ENCODE results near the gene DQX1.
"Not testable (repeated sequence)": the region's sequence is repeated elsewhere in the genome, so short reads cannot be mapped to it uniquely, and the experiment has no call there.

DQX1 gene

DNA sequence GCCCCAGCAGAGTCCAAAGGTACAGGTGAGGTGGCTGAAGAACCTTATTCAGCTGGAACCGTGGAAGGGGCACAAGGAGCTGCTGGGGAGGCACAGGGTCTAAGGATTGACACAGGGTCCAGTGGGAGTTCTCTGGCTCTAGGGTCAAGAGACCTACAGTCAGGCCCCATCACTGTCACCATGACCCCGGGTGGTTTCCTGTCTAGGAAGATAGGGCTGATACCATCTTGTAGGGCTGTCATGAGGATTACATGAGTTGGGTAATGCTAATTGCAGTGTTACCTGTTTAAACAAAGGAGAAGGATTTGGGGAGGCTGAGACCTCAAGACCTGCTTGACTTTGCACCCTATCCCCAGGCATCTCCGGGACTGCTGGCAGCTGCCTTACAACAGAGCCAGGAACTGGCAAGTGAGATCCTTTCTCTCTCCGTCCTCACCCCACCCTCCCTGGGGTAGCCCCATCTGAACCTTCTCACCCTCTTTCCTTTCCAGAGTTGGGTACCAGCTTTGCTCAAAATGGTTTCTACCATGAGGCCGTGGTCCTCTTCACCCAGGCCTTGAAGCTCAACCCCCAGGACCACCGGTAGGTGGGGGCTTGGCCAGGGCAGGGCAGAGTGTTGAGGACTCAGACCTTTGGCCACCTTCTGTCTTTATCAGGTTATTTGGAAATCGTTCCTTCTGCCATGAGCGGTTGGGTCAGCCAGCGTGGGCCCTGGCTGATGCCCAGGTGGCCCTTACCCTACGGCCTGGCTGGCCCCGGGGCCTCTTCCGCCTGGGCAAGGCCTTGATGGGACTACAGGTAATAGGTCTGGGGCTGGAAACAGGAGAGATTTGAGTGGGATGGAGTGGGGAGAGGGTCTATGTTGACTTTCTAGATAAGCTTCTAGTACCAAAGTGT is 34.1 kb downstream of the DQX1 start:
- no peak for DNase-seq

- no peak for DNase-seq
Observed at GRCh38 chr2:74489906-74490305, 36.1 kb downstream of the DQX1 start.

DNA sequence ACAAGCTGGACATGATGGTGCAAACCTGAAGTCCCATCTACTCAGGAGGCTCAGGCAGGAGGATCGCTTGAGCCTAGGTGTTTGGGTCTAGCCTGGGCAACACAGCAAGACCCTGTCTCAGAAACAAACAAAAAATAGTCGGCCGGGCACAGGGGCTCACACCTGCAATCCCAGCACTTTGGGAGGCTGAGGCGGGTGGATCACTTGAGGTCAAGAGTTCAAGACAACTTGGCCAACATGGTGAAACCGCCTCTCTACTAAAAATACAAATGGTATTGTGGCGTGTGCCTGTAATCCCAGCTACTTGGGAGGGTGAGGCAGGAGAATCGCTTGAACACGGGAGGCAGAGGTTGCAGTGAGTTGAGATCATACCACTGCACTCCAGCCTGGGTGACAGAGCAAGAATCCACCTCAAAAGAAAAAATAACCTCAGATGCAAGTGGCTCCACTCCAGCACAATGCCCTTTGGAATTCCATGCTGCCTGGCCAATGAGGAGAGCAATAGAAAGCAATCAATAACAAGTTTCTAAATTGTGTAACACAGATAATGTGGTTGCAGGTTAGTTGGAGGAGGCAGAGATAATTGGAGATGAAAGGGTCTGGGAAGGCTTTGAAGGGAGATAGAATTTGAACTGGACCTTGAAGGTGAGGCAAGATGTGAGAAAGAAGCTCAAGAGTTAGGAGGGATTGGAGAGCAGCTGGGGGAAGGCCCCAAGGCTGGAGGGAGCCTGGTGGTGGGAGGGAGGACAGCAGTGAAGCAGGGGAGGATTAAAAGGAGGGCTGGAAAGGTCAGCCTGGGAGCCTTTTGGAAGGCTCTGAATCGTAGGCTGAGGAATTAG is 37.2 kb downstream of the DQX1 start:
- no peak for DNase-seq

- no peak for DNase-seq
Observed at GRCh38 chr2:74486141-74486540, 39.9 kb downstream of the DQX1 start.

DNA sequence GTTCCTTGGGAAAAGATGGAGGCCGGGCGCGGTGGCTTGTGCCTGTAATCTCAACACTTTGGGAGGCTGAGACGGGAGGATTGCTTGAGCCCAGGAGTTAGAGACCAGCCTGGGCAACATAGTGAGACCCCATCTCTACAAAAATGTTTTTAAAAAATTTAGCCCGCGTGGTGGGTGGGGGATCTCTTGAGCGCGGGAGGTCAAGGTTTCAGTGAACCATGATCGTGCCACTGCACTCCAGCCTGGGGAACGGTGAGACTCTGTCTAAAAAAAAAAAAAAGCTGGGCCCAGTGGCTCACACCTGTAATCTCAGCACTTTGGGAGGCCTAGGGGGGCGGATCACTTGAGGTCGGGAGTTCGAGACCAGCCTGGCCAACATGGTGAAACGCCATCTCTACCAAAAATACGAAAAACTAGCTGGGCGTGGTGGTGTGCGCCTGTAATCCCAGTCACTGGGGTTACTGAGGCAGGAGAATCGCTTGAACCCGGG is 42.3 kb downstream of the DQX1 start:
- DNase-seq = not testable (repeated sequence)

GRCh38 chr2:74482801-74483674 is 43.0 kb downstream of the DQX1 start, which contains the start of the genes CCDC142 and TTC31:
CCDC142 (minus strand) TSS chr2:74482998; CDS start chr2:74482837, 161 bp downstream.
TTC31 (plus strand) TSS chr2:74483081; CDS start chr2:74483096, 15 bp downstream.
- peak; percentile 97 for DNase-seq

- DNase-seq = peak; percentile 35
Observed at GRCh38 chr2:74481961-74482800, 43.9 kb downstream of the DQX1 start.

- no peak for DNase-seq
Observed at GRCh38 chr2:74481431-74481830, 44.6 kb downstream of the DQX1 start.

DNA sequence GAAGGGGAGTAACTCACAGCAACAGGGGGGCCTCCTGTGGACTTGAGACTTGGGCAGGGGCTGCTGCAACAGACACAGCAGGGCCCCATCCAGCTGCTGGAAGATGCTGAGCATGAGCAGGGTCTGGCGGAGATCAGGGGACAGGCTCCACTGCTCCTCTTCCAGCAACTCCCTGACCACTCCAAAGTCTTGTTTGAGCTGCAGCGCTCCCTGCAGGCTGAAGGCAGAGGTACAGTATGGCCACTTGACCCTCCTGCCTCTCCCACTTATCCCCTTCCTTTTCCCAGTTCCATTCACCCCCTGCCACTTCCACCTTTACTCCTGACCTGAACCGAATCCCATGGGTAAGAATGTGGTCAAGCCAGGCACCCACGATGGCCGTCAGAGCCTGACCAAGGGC is 51.1 kb downstream of the DQX1 start:
- DNase-seq = no peak

- no peak for DNase-seq
Observed at GRCh38 chr2:74474481-74474880, 51.5 kb downstream of the DQX1 start.

- no peak for DNase-seq
Observed at GRCh38 chr2:74472945-74473258, 53.1 kb downstream of the DQX1 start.

GRCh38 chr2:74472086-74472944 is 53.7 kb downstream of the DQX1 start, which contains the start of gene MRPL53:
MRPL53 (minus strand) TSS chr2:74472680; CDS start chr2:74472660, 20 bp downstream.
- DNase-seq = peak; percentile 94

DNA sequence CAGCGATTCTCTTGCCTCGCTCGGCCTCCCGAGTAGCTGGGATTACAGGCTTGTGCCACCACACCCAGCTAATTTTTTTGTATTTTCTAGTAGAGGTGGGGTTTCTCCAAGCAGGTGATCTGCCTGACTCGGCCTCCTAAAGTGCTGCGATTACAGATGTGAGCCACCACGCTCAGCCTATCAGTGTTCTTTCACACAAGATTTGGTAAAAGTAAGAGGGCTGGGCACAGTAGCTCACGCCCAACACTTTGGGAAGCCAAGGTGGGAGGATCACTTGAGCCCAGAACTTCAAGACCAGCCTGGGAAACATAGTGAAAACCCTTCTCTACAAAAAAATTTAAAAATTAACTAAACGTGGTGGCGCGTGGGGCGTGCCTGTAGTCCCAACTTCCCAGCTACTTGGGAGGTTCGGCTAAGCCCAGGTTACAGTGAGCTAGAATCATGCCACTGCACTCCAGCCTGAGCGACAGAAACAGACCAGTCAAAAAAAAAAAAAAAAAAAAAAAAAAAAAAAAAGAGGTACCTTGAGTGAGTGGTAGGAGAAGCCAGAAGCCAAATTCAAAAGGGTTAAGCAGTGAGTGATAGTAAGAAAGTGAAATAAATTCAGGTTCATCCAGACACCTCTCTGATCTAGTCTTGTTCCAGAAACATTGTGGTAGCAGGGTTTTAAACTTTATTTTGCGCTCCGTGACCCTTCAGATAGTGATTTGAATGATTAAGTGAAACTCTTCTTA is 54.5 kb downstream of the DQX1 start:
- peak; percentile 34 for DNase-seq

GRCh38 chr2:74470742-74471141 is 55.3 kb downstream of the DQX1 start:
- not testable (repeated sequence) for DNase-seq

Data from hematopoietic multipotent progenitor cell treated with erythropoietin and hydrocortisone succinate and interleukin-3 and kit ligand, for 8 days (in vitro differentiated cells).